Right cardiac atrium (tissue), 5 donors: Measurements from ENCODE around the gene TREX2. TPM values are rescaled to one million over a fixed set of nuclear protein-coding genes. Genes with fewer than 3 reads are reported as not detected.

Experiments used
- ATAC-seq, 2 donors: fragments of 200-7000 bp; cut with Tn5 transposase; one replicate each; pipeline versions ENCODE4 v1.8.0 to v1.9.1; 2020; ENCODE audit warnings: moderate library complexity in 2 of 2, mild to moderate bottlenecking in 1 of 2
- DNase-seq, 3 donors: peaks; one replicate each; pipeline ENCODE4 v3.0.0-alpha.2; 2020
- H3K27ac ChIP-seq: one replicate; pipeline ENCODE4 v1.5.1; 2013; ENCODE audit warnings: mild to moderate bottlenecking, low read length, control low read depth, moderate library complexity
- H3K27me3 ChIP-seq: one replicate; pipeline ENCODE4 v1.6.1; 2013; ENCODE audit not compliant: control insufficient read depth, insufficient read depth
- H3K4me1 ChIP-seq: one replicate; pipeline ENCODE4 v1.6.1; 2013; ENCODE audit warnings: low read length; ENCODE audit not compliant: control insufficient read depth, insufficient read depth
- H3K4me3 ChIP-seq: one replicate; pipeline ENCODE4 v1.5.1; 2013; ENCODE audit warnings: low read length, control low read depth
- H3K9me3 ChIP-seq: one replicate; pipeline ENCODE4 v1.6.1; 2013; ENCODE audit warnings: low read length; ENCODE audit not compliant: control insufficient read depth
- WGBS: extraction: QIAGEN DNeasy Blood & Tissue Kit; methylation state at CpG from one replicate; pipeline ENCODE4 v1.1.7; 2013; 5-methylcytosine and 5-hydroxymethylcytosine counted together
- intact Hi-C, 4 donors: fragments of 100-400 bp; cut with DNase I; formaldehyde crosslinking; loops; one replicate each; pipeline versions ENCODE4 v1.11.0 to v1.14.0; 2022 to 2023
- long read RNA-seq, 4 donors: library from polyadenylated mRNA; unstranded; transcript quantifications; one replicate each; pipeline ENCODE4 v2.0.0, GENCODE V29; 2020 to 2021
- polyA plus RNA-seq: library from polyadenylated mRNA; stranded (reverse); fragments of 200-250 nt; gene quantifications from one replicate; pipeline ENCODE4 v1.2.3, GENCODE V29; 2013
- total RNA-seq, 4 donors: library from RNA; stranded (reverse); fragmentation: NEBNext Ultra II Directional; extraction: Animal tissue kit (Norgen Biotek cat#: 25700); gene quantifications; one replicate each; pipeline ENCODE4 v1.2.1, GENCODE V29; 2021
- donor health status: healthy with polysubstance abuse.
- donor health status: DM: no; HTN: yes; CAD: no.
- donor health status: DM: no; HTN: no; CAD: no.
- donor health status: DM: no; HTN: yes; CAD: no; lungs with severe emphysema.
- donor health status: DM: yes; HTN: yes; CAD: no.

TREX2 gene
- total RNA-seq (under 1 TPM in 2 of 4 donors, not detected in 2; 0.28 to 0.91 TPM), polyA plus RNA-seq (0.48 TPM)
- long read RNA-seq, donor 1, partial matches to known transcripts = 11 of 15 reads
- long read RNA-seq, donor 1, other reads (novel, unspliced or antisense) = 4 of 15 reads
- long read RNA-seq, donor 2, partial matches to known transcripts = 2 of 2 reads
- long read RNA-seq, donor 2, other reads (novel, unspliced or antisense) = 0 of 2 reads
- long read RNA-seq, donor 3, partial matches to known transcripts = 13 of 27 reads
- long read RNA-seq, donor 3, other reads (novel, unspliced or antisense) = 14 of 27 reads
- long read RNA-seq, donor 4, partial matches to known transcripts = 3 of 6 reads
- long read RNA-seq, donor 4, other reads (novel, unspliced or antisense) = 3 of 6 reads

- WGBS = 81% methylated on average over 30 of the region's 30 CpGs
- no peaks in the 10 kb centered on the region for H3K9me3 ChIP-seq
- no peak within 1 kb of the TSS for H3K4me3 ChIP-seq
- H3K4me1 ChIP-seq = no peaks in the 10 kb centered on the region
- no peaks in the 10 kb centered on the region for H3K27me3 ChIP-seq
- no peak within 1 kb of the TSS for H3K27ac ChIP-seq
- intact Hi-C loops = no loop called here
- no peak for ATAC-seq
- DNase-seq = no peak
These were observed at the start of gene TREX2 for GRCh38 chrX:153445856-153446635. TREX2 (minus strand) TSS chrX:153446056; CDS start chrX:153445430, 626 bp downstream.

DNA sequence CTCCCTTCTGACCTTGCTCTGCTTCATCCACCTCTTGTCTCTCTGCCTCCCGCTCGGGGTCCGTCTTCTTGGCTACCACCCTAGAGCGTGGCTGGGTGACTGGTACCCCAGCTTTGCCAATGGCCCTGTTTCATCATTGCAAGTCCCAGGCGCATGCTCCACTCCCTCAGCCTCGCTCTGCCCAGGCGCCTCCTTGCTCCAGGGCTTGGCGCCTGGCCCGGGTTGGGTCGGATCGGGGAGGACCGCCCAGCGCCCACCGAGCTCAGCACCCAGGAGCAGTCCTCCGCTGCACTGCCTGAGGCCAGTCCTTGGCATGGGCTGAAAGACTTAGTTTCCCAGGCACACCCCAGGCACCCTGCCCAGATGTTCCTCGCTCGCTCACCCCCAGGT, 49.5 kb upstream of the TREX2 start:
- WGBS = 22% methylated on average over 17 of the region's 17 CpGs
- Histone ChIP-seq H3K9me3 (no peaks in the 10 kb centered on the region), H3K27me3 (no peaks in the 10 kb centered on the region), H3K4me3 (peak overlapping the region; percentile 25), H3K4me1 (peaks cover 1% of the 10 kb centered on the region), H3K27ac (no peak overlapping the region)
- intact Hi-C loops = no loop called here
- ATAC-seq (peak; percentile 35 to 59), DNase-seq (peak; percentile 57 to 83 (median 82))

DNA sequence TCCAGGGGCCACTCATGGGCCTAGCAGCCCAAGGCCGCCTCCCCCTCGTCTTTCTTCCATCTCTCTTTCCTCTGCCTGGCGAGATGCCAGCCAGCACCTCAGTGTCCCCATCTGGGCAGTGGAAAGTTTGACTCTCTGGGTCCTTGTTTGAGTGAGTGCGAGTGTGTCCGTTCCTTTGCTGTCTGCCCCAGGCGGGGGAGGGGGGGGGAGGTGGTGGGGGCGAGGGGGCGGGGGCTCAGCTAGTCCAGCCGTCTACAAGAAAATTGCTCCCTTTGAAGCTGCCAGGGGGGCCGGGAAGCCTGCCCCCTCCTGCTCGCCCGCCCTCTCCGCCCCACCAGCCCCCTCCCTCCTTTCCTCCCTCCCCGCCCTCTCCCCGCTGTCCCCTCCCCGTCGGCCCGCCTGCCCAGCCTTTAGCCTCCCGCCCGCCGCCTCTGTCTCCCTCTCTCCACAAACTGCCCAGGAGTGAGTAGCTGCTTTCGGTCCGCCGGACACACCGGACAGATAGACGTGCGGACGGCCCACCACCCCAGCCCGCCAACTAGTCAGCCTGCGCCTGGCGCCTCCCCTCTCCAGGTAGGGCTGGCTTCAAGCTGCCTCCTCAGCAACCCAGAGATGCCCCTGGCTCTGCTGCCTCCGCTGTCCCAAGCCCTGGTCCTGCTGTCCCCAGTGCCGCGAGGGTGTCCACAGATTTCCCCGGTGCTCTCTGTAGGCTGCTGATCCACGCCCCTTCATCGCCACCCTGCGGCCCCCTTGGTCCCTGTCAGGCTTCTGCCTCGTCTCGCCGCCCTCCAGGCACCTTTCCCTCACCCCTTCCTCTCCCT, 48.9 kb upstream of the TREX2 start, which contains the start of gene BGN:
BGN (plus strand) TSS at position 440 of the 821 bp plus-strand sequence. CDS start 9,652 bp downstream, outside the sequence.
- DNase-seq (peak; percentile 64 to 87 (median 84)), ATAC-seq (peak; percentile 58 to 63)
- Histone ChIP-seq H3K27me3 (no peaks in the 10 kb centered on the region), H3K27ac (peak within 1 kb of the TSS; percentile 67), H3K9me3 (no peaks in the 10 kb centered on the region), H3K4me3 (peak within 1 kb of the TSS; percentile 25), H3K4me1 (peaks cover 1% of the 10 kb centered on the region)
- intact Hi-C loops = no loop called here
- WGBS = 10% methylated on average over 35 of the region's 41 CpGs

DNA sequence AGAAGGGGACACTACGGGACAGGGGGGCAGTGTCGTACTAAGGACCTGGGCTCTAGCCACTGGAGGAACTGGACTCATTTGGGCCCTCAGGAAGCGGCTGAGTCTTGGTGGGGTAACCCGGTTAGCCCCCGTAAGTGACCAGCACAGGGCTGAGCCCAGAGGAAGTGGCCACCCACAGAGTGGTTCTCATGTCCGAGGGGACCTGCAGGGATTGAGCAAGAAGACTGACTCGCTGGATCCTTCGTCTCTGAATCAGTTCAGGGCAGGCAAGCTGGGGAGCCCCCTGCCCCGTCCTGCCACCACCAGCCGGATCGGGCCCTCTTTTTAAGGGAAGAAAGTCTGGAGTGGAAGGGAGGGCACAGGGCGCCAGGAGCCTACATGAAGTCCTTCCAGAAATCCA, 48.2 kb upstream of the TREX2 start:
- intact Hi-C loops = no loop called here
- H3K4me3 ChIP-seq = no peak overlapping the region
- peak overlapping the region; percentile 67 for H3K27ac ChIP-seq
- no peaks in the 10 kb centered on the region for H3K9me3 ChIP-seq
- DNase-seq (peak in 1 of 3 donors; percentile 54), ATAC-seq (peak in 1 of 2 donors; percentile 12)
- WGBS = 60% methylated on average over 12 of the region's 12 CpGs
- no peaks in the 10 kb centered on the region for H3K27me3 ChIP-seq
- H3K4me1 ChIP-seq = peaks cover 1% of the 10 kb centered on the region

DNA sequence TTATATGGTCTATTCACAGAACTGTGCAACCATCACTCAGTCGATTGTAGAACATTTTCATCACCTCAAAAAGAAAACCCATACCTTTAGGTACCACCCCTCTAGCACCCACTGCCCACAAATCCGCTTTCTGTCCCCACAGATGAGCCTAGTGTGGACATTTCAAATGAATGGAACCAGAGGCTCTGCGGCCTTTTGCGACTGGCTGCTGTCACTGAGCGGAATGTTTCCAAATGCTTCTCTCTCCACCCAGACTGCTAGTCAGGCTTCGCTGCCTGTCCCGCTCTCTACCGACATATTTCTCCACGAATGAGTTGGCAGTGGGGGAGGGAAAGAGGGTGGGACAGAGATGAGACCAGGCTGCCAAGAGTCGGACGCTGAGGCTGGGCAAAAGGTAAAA, 47.2 kb upstream of the TREX2 start:
- no peaks in the 10 kb centered on the region for H3K27me3 ChIP-seq
- intact Hi-C loops = no loop called here
- DNase-seq = no peak
- no peak for ATAC-seq
- no peak overlapping the region for H3K27ac ChIP-seq
- H3K9me3 ChIP-seq = no peaks in the 10 kb centered on the region
- H3K4me3 ChIP-seq = no peak overlapping the region
- 90% methylated on average over 11 of the region's 11 CpGs for WGBS
- peaks cover 1% of the 10 kb centered on the region for H3K4me1 ChIP-seq

- DNase-seq (no peak), ATAC-seq (no peak)
- Histone ChIP-seq H3K27me3 (no peaks in the 10 kb centered on the region), H3K4me3 (no peak overlapping the region), H3K27ac (no peak overlapping the region), H3K9me3 (no peaks in the 10 kb centered on the region), H3K4me1 (peaks cover 1% of the 10 kb centered on the region)
- 87% methylated on average over 12 of the region's 12 CpGs for WGBS
- intact Hi-C loops = no loop called here
These were observed 46.7 kb upstream of the TREX2 start for GRCh38 chrX:153492543-153492942.

GRCh38 chrX:153491918-153492317, 46.1 kb upstream of the TREX2 start:
- intact Hi-C loops = no loop called here
- H3K4me1 ChIP-seq = peaks cover 1% of the 10 kb centered on the region
- H3K4me3 ChIP-seq = no peak overlapping the region
- H3K27me3 ChIP-seq = no peaks in the 10 kb centered on the region
- no peaks in the 10 kb centered on the region for H3K9me3 ChIP-seq
- ATAC-seq (no peak), DNase-seq (no peak)
- H3K27ac ChIP-seq = no peak overlapping the region
- WGBS = 32% methylated on average over 11 of the region's 11 CpGs

GRCh38 chrX:153491351-153491914, 45.6 kb upstream of the TREX2 start:
- no peak overlapping the region for H3K4me3 ChIP-seq
- no peak for DNase-seq
- intact Hi-C loops = no loop called here
- 52% methylated on average over 10 of the region's 10 CpGs for WGBS
- no peaks in the 10 kb centered on the region for H3K27me3 ChIP-seq
- H3K9me3 ChIP-seq = no peaks in the 10 kb centered on the region
- H3K4me1 ChIP-seq = peaks cover 1% of the 10 kb centered on the region
- peak overlapping the region; percentile 20 for H3K27ac ChIP-seq
- ATAC-seq = no peak

DNA sequence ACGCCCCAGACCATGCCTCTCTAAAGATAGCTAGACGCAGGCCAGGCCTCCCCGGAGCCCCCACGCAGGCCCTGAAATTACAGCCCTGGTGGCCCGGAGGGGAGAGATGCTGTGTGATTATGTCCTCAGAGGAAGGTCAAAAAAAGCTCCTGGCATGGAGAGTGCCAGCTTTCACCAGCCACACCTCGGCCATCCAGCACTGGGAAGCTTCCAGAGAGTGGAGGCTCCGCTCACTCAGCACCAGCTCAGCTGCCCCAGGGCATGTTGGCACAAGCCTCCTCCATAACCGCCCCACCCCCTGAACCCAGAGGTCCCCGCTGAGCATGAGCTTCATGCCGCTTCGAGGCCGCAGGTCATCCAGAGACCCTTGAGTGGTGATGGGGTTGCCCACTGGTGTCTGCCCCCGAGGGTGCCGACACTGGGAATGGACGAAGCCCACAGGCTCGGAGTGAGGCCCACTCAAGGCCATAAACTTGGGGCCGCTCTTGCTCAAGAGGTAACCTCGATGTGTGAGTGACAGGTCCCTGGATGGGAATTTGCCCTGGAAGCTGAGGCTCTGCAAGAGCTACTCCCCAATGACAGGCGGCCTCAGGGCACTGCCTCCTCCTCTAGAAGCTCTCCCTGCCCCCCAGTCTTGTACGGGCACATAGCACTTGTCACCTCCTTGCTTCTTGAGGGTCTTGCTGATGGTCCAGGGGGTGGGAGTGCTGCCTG, 44.5 kb upstream of the TREX2 start:
- intact Hi-C loops = no loop called here
- Histone ChIP-seq H3K9me3 (no peaks in the 10 kb centered on the region), H3K27ac (no peak overlapping the region), H3K4me3 (no peak overlapping the region), H3K27me3 (no peaks in the 10 kb centered on the region), H3K4me1 (peaks cover 1% of the 10 kb centered on the region)
- WGBS = 77% methylated on average over 20 of the region's 20 CpGs
- DNase-seq (no peak), ATAC-seq (no peak)
